ENCODE data around the gene VKORC1L1.

DNA sequence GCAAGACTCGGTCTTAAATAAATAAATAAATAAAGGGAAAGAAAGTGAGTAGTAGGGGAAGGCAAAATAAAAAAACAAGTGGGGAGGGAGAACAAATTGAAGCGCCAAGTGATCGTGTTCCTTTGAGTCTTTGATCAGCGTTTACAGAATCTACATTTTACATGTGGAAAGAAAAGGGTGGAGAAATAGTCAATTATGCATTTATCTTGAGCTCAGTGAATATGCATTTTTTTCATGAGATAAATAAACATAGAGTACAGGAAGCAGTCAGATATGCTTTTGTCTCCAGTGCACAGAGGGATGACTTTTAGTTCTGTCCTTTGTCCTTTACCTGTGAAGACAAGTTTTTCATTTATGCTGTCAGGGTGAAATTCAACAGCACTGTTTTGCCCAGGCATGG lies 115.2 kb downstream of the VKORC1L1 start:
- TF ChIP-seq SUZ12 (IDR thresholded peaks at IDR 0.05; ENCODE audit: extremely low read depth, insufficient read depth, insufficient read length) (no peak), YY1 (IDR thresholded peaks at IDR 0.05; ENCODE audit: insufficient read depth, insufficient read length) (no peak), ZNF274 (IDR thresholded peaks at IDR 0.05; ENCODE audit: low read depth, low read length) (no peak)
